C4-2B (cell line): ENCODE measurements around the gene SSRP1.

Experiments used
- CTCF ChIP-seq: fragments of 450-650 bp; conservative IDR thresholded peaks from 2 replicates; pipeline ENCODE4 v1.5.1; 2017; ENCODE audit warnings: mild to moderate bottlenecking
- ZFX ChIP-seq: fragments of 450-650 bp; IDR thresholded peaks from 2 replicates; pipeline ENCODE4 v1.6.1; 2017

GRCh38 chr11:57332694-57333440 is 2.8 kb downstream of the SSRP1 start:
- no peak for TF ChIP-seq CTCF
- TF ChIP-seq ZFX, result no peak
